SK-N-SH (cell line): ENCODE data around the gene GPR37L1. TPM values are rescaled to one million over a fixed set of nuclear protein-coding genes. Genes with fewer than 3 reads are reported as not detected.

Experiments used
- CTCF ChIA-PET: fragments of 300-600, 350-600 bp; formaldehyde crosslinking; extraction: SDS; loops from one replicate; lab custom pipeline; 2021; lab: Yijun Ruan, JAX
- POLR2A ChIA-PET: fragments of 350-600 bp; sonication (Branson Sonifier 250); formaldehyde crosslinking; extraction: SDS; loops from one replicate; lab custom pipeline; 2020; ENCODE audit warnings: antibody characterized with exemption, inconsistent platforms; lab: Yijun Ruan, JAX
- DNase-seq: peaks from one replicate; pipeline ENCODE4 v3.0.0; 2012
- H2AFZ ChIP-seq: fragments of 200-600 bp; sonication (generic); 2 replicates; pipeline ENCODE4 v1.8.1; 2016; ENCODE audit warnings: antibody characterized with exemption, mild to moderate bottlenecking, low read depth
- H3F3A ChIP-seq: fragments of 200-600 bp; sonication (generic); replicated peaks from 2 replicates; pipeline ENCODE3; 2016; ENCODE audit warnings: antibody characterized with exemption, mild to moderate bottlenecking; ENCODE audit not compliant: insufficient read depth
- H3K27ac ChIP-seq, 2 experiments: fragments of 200-500 bp in 1 of 2; fragments of 200-600 bp in 1 of 2; sonication (Bioruptor generic) in 1 of 2; sonication (generic), shearing (Covaris generic) in 1 of 2; 2 replicates each; pipeline versions ENCODE4 v1.5.1 to v1.6.1; 2014 to 2016; ENCODE audit warnings: low read depth in 2 of 2, inconsistent platforms in 1 of 2, low read length in 1 of 2, mild to moderate bottlenecking in 1 of 2, mixed read lengths in 1 of 2
- H3K27me3 ChIP-seq: fragments of 200-600 bp; sonication (generic), shearing (Covaris generic); 2 replicates; pipeline ENCODE4 v1.6.1; 2016; ENCODE audit warnings: mixed run types; ENCODE audit not compliant: insufficient read depth
- H3K36me3 ChIP-seq, 2 experiments: fragments of 200-500 bp in 1 of 2; fragments of 200-600 bp in 1 of 2; sonication (Bioruptor generic) in 1 of 2; sonication (generic) in 1 of 2; replicated peaks in 1 of 2; 2 replicates each; pipeline versions ENCODE3 to v1.5.1; 2014 to 2016; ENCODE audit warnings: low read length in 1 of 2, mild to moderate bottlenecking in 1 of 2; ENCODE audit not compliant: insufficient read depth in 2 of 2, control insufficient read depth in 1 of 2
- H3K4me1 ChIP-seq, 2 experiments: fragments of 200-500 bp in 1 of 2; fragments of 200-600 bp in 1 of 2; sonication (Bioruptor generic) in 1 of 2; sonication (generic), shearing (Covaris generic) in 1 of 2; 2 replicates each; pipeline versions ENCODE4 v1.5.1 to v1.6.1; 2014 to 2016; ENCODE audit warnings: low read depth in 1 of 2, low read length in 1 of 2, mixed run types in 1 of 2; ENCODE audit not compliant: insufficient read depth in 2 of 2, control insufficient read depth in 1 of 2
- H3K4me2 ChIP-seq: fragments of 200-600 bp; sonication (generic), shearing (Covaris generic); 2 replicates; pipeline ENCODE4 v1.6.1; 2017; ENCODE audit warnings: mixed run types
- H3K4me3 ChIP-seq, 2 experiments: fragments of 200-500 bp in 1 of 2; fragments of 200-600 bp in 1 of 2; sonication (Bioruptor generic) in 1 of 2; sonication (generic), shearing (Covaris generic) in 1 of 2; 2 replicates each; pipeline versions ENCODE4 v1.5.1 to v1.8.1; 2014 to 2016; ENCODE audit warnings: low read depth in 2 of 2, inconsistent platforms in 1 of 2, low read length in 1 of 2, mild to moderate bottlenecking in 1 of 2, mixed read lengths in 1 of 2, moderate library complexity in 1 of 2
- H3K79me2 ChIP-seq: fragments of 200-600 bp; sonication (generic); 2 replicates; pipeline ENCODE4 v1.8.1; 2017; ENCODE audit warnings: mild to moderate bottlenecking; ENCODE audit not compliant: insufficient read depth
- H3K9ac ChIP-seq: fragments of 200-600 bp; sonication (generic); 2 replicates; pipeline ENCODE4 v1.6.1; 2017; ENCODE audit warnings: mixed run types
- H3K9me2 ChIP-seq: fragments of 200-600 bp; sonication (generic); 2 replicates; pipeline ENCODE4 v1.6.1; 2017; ENCODE audit warnings: mixed run types
- H3K9me3 ChIP-seq: fragments of 200-600 bp; sonication (generic); 2 replicates; pipeline ENCODE4 v1.6.1; 2017; ENCODE audit warnings: mixed run types, mild to moderate bottlenecking, moderate library complexity
- H4K20me1 ChIP-seq: fragments of 200-600 bp; sonication (generic); 2 replicates; pipeline ENCODE4 v1.6.1; 2017; ENCODE audit warnings: mild to moderate bottlenecking, mixed run types; ENCODE audit not compliant: insufficient read depth
- CHD2 ChIP-seq: fragments of 150-350 bp; IDR thresholded peaks from 2 replicates; pipeline ENCODE4 v1.6.1; 2018; ENCODE audit warnings: low read length; ENCODE audit not compliant: partially characterized antibody
- ELF1 ChIP-seq: IDR thresholded peaks from 2 replicates; pipeline ENCODE4 v1.4.0; 2012
- EP300 ChIP-seq, 2 experiments: IDR thresholded peaks; 2 replicates each; pipeline versions ENCODE4 v1.4.0 to v1.6.1; 2012; ENCODE audit warnings: borderline replicate concordance in 1 of 2, low read depth in 1 of 2, low read length in 1 of 2
- EZH2phosphoT487 ChIP-seq: fragments of 200-600 bp; sonication (generic); IDR thresholded peaks from 2 replicates; pipeline ENCODE4 v1.6.1; 2017; ENCODE audit warnings: low read depth, mixed run types, mild to moderate bottlenecking, antibody characterized with exemption, moderate library complexity, borderline replicate concordance
- FOSL2 ChIP-seq: IDR thresholded peaks from 2 replicates; pipeline ENCODE4 v1.4.0; 2012; ENCODE audit warnings: low read depth, mild to moderate bottlenecking, moderate library complexity, borderline replicate concordance
- FOXJ3 ChIP-seq: sonication (generic); formaldehyde crosslinking; IDR thresholded peaks from 2 replicates; pipeline ENCODE4 v1.5.1; 2020; ENCODE audit warnings: mild to moderate bottlenecking, missing genetic modification reagents
- GABPA ChIP-seq: IDR thresholded peaks from 2 replicates; pipeline ENCODE4 v1.4.0; 2012; ENCODE audit warnings: low read depth, mild to moderate bottlenecking
- GATA2 ChIP-seq: sonication (generic); formaldehyde crosslinking; IDR thresholded peaks from 2 replicates; pipeline ENCODE4 v1.5.0; 2020; ENCODE audit warnings: mild to moderate bottlenecking, missing genetic modification reagents
- JUND ChIP-seq: IDR thresholded peaks from 2 replicates; pipeline ENCODE4 v1.4.0; 2012
- MEF2A ChIP-seq: IDR thresholded peaks from 2 replicates; pipeline ENCODE4 v1.4.0; 2012; ENCODE audit warnings: low read depth, borderline replicate concordance
- NFIC ChIP-seq: IDR thresholded peaks from 2 replicates; pipeline ENCODE4 v1.4.0; 2012; ENCODE audit warnings: borderline replicate concordance
- NRF1 ChIP-seq: IDR thresholded peaks from 2 replicates; pipeline ENCODE4 v1.6.1; 2012; ENCODE audit warnings: low read depth, mild to moderate bottlenecking, low read length
- POLR2AphosphoS5 ChIP-seq: IDR thresholded peaks from 2 replicates; pipeline ENCODE4 v1.6.1; 2012; ENCODE audit warnings: low read depth, low read length
- RCOR1 ChIP-seq: fragments of 150-350 bp; IDR thresholded peaks from 2 replicates; pipeline ENCODE4 v1.6.1; 2017; ENCODE audit warnings: antibody characterized with exemption, low read length
- RXRA ChIP-seq: IDR thresholded peaks from 2 replicates; pipeline ENCODE4 v1.4.0; 2012; ENCODE audit warnings: low read depth, mild to moderate bottlenecking, borderline replicate concordance
- SMC3 ChIP-seq: IDR thresholded peaks from 2 replicates; pipeline ENCODE4 v1.6.1; 2012; ENCODE audit warnings: low read depth, low read length, improper control_type of control experiment
- TEAD4 ChIP-seq: IDR thresholded peaks from 2 replicates; pipeline ENCODE4 v1.4.0; 2012; ENCODE audit warnings: mild to moderate bottlenecking, borderline replicate concordance; ENCODE audit not compliant: insufficient read depth
- USF2 ChIP-seq: fragments of 150-350 bp; IDR thresholded peaks from 2 replicates; pipeline ENCODE4 v1.6.1; 2017; ENCODE audit warnings: antibody characterized with exemption, low read length, low read depth, borderline replicate concordance
- ZBTB33 ChIP-seq: IDR thresholded peaks from 2 replicates; pipeline ENCODE4 v1.4.0; 2012; ENCODE audit warnings: low read depth, borderline replicate concordance
- WGBS: methylation state at CpG from one replicate; pipeline ENCODE4 v1.1.6; 2017; ENCODE audit warnings: low lambda C conversion rate; 5-methylcytosine and 5-hydroxymethylcytosine counted together
- polyA plus RNA-seq, 3 experiments: library from polyadenylated mRNA; depleted of rRNA; stranded (reverse); fragments of >200 nt; gene quantifications; 2 replicates each; pipeline ENCODE4 v1.2.3, GENCODE V29; 2012
- TF ChIP-seq, protein P1 (sequence below): IDR thresholded peaks from 2 replicates; pipeline ENCODE4 v1.4.0; 2012; ENCODE audit warnings: low read depth
- TF ChIP-seq, protein P2 (sequence below): fragments of 150-350 bp; IDR thresholded peaks from 2 replicates; pipeline ENCODE4 v1.6.1; 2016; ENCODE audit warnings: mild to moderate bottlenecking, low read depth, low read length
- TF ChIP-seq, protein P3 (sequence below): IDR thresholded peaks from 2 replicates; pipeline ENCODE4 v1.4.0; 2012; ENCODE audit warnings: low read depth, borderline replicate concordance

GPR37L1 gene
- polyA plus RNA-seq, 1 of the 3 experiments (the other 2 are of a cell fraction): not detected

GRCh38 chr1:202155478-202156021 is 32.8 kb downstream of the GPR37L1 start:
- H3F3A ChIP-seq: peaks cover 7% of the 10 kb centered on the region
- no peaks in the 10 kb centered on the region for H3K27me3 ChIP-seq
- H3K79me2 ChIP-seq: no peaks in the 10 kb centered on the region
- H3K4me1 ChIP-seq: peaks cover 9 to 25% of the 10 kb centered on the region in 2 experiments; a peak in 1 of 4 replicates
- no peaks in the 10 kb centered on the region for H3K36me3 ChIP-seq
- 25% methylated on average over 8 of the region's 8 CpGs for WGBS
- CTCF ChIA-PET: interaction anchor here (0.6 to 3.2 kb wide), 20 partner anchors 8 to 1544 kb away, joined by 3 to 20 read pairs (median 6); partner anchors contain the start of gene LGR6
- no peak overlapping the region for H2AFZ ChIP-seq
- peak; percentile 85 for DNase-seq
- no peaks in the 10 kb centered on the region for H3K9me3 ChIP-seq
- TF ChIP-seq SMC3: no peak; the same call in 1 of the 2 replicates
- TF ChIP-seq FOXJ3: 0 out of 2 replicates have a peak, but pooled peaks have one; percentile 51
- TF ChIP-seq GATA2 (CRISPR knock-in tag): peak; percentile 95
- no peak for TF ChIP-seq TEAD4
- TF ChIP-seq RXRA: no peak
- peak; percentile 75 for TF ChIP-seq NFIC
- TF ChIP-seq POLR2AphosphoS5: no peak
- peak in 1 of 2 experiments; percentile 64; a peak in 1 of 4 replicates for TF ChIP-seq EP300 (IDR thresholded peaks at IDR 0.05; ENCODE audit: borderline replicate concordance in 1 of 2, low read depth in 1 of 2, low read length in 1 of 2)
- TF ChIP-seq RCOR1: peak; percentile 87
- TF ChIP-seq, protein P1, sequence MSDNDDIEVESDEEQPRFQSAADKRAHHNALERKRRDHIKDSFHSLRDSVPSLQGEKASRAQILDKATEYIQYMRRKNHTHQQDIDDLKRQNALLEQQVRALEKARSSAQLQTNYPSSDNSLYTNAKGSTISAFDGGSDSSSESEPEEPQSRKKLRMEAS: no peak
- no peak for TF ChIP-seq JUND
- peak; percentile 81 for TF ChIP-seq CHD2
- H3K4me2 ChIP-seq: 0 out of 2 replicates have a peak overlapping the region, but pooled peaks have one; percentile 33
- H3K4me3 ChIP-seq: no peak overlapping the region
- H3K9me2 ChIP-seq: no peaks in the 10 kb centered on the region
- POLR2A ChIA-PET: no interaction called here
- no peak overlapping the region for H3K9ac ChIP-seq
- peak overlapping the region in 1 of 2 experiments; percentile 77; a peak in 2 of 4 replicates for H3K27ac ChIP-seq
- no peaks in the 10 kb centered on the region for H4K20me1 ChIP-seq

GRCh38 chr1:202156590-202156989 is 33.9 kb downstream of the GPR37L1 start:
- no peak for DNase-seq
- no peaks in the 10 kb centered on the region for H3K9me2 ChIP-seq
- no peaks in the 10 kb centered on the region for H4K20me1 ChIP-seq
- ChIA-PET POLR2A (no interaction called here), CTCF (interaction anchor here (2.2 to 3.2 kb wide), 3 partner anchors 14 to 37 kb away, joined by 10 to 20 read pairs (median 14); partner anchors contain the start of gene LGR6)
- WGBS: 86% methylated on average over 8 of the region's 8 CpGs
- peaks cover 7% of the 10 kb centered on the region for H3F3A ChIP-seq
- no peaks in the 10 kb centered on the region for H3K27me3 ChIP-seq
- H3K9me3 ChIP-seq: no peaks in the 10 kb centered on the region
- H3K9ac ChIP-seq: no peak overlapping the region
- no peak overlapping the region for H3K4me2 ChIP-seq
- H2AFZ ChIP-seq: no peak overlapping the region
- H3K27ac ChIP-seq: no peak overlapping the region
- H3K36me3 ChIP-seq: no peaks in the 10 kb centered on the region
- peaks cover 9 to 25% of the 10 kb centered on the region in 2 experiments; a peak in 1 of 4 replicates for H3K4me1 ChIP-seq
- no peak overlapping the region for H3K4me3 ChIP-seq
- H3K79me2 ChIP-seq: no peaks in the 10 kb centered on the region
- TF ChIP-seq CHD2: no peak
- no peak for TF ChIP-seq MEF2A
- no peak for TF ChIP-seq ELF1
- no peak for TF ChIP-seq EZH2phosphoT487
- no peak for TF ChIP-seq GATA2 (CRISPR knock-in tag)
- TF ChIP-seq NRF1: no peak
- TF ChIP-seq FOSL2: no peak
- TF ChIP-seq, protein P2, sequence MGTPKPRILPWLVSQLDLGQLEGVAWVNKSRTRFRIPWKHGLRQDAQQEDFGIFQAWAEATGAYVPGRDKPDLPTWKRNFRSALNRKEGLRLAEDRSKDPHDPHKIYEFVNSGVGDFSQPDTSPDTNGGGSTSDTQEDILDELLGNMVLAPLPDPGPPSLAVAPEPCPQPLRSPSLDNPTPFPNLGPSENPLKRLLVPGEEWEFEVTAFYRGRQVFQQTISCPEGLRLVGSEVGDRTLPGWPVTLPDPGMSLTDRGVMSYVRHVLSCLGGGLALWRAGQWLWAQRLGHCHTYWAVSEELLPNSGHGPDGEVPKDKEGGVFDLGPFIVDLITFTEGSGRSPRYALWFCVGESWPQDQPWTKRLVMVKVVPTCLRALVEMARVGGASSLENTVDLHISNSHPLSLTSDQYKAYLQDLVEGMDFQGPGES: no peak
- TF ChIP-seq ZBTB33: no peak
- no peak for TF ChIP-seq TEAD4
- no peak for TF ChIP-seq SMC3
- no peak for TF ChIP-seq FOXJ3
- no peak for TF ChIP-seq USF2
- TF ChIP-seq, protein P3, sequence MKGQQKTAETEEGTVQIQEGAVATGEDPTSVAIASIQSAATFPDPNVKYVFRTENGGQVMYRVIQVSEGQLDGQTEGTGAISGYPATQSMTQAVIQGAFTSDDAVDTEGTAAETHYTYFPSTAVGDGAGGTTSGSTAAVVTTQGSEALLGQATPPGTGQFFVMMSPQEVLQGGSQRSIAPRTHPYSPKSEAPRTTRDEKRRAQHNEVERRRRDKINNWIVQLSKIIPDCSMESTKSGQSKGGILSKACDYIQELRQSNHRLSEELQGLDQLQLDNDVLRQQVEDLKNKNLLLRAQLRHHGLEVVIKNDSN: no peak
- TF ChIP-seq RXRA: no peak
- TF ChIP-seq GABPA: no peak
